ENCODE data around the gene RHEX.

The RHEX gene

DNA sequence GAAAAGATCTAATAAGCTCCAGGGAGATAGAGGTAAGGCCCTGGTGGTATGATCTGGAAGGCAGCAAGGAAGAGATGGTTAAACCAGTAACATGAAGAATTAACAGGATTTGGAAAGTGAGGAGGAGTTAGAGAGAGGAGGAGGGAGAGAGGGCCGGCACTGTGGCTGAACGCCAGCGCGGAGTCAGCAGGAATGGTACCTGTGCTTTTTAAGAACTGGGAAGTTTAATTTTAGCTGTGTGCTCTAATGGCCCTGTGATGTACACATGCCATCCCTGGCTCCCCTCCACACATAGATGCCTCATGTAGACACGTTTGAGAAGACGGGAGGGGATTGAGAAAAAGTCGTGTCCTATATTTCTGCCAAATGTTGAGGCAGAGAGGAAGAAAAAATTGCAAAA lies 78.1 kb downstream of the RHEX start:
- DNase-seq (ENCODE audit: low read depth) = no peak
- H3K4me3 ChIP-seq (ENCODE audit: low read length) = no peak overlapping the region
- TF ChIP-seq, protein P1, sequence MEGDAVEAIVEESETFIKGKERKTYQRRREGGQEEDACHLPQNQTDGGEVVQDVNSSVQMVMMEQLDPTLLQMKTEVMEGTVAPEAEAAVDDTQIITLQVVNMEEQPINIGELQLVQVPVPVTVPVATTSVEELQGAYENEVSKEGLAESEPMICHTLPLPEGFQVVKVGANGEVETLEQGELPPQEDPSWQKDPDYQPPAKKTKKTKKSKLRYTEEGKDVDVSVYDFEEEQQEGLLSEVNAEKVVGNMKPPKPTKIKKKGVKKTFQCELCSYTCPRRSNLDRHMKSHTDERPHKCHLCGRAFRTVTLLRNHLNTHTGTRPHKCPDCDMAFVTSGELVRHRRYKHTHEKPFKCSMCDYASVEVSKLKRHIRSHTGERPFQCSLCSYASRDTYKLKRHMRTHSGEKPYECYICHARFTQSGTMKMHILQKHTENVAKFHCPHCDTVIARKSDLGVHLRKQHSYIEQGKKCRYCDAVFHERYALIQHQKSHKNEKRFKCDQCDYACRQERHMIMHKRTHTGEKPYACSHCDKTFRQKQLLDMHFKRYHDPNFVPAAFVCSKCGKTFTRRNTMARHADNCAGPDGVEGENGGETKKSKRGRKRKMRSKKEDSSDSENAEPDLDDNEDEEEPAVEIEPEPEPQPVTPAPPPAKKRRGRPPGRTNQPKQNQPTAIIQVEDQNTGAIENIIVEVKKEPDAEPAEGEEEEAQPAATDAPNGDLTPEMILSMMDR (IDR thresholded peaks at IDR 0.05; ENCODE audit: insufficient read depth, low read depth, low read length, missing control alignments) = no peak

DNA sequence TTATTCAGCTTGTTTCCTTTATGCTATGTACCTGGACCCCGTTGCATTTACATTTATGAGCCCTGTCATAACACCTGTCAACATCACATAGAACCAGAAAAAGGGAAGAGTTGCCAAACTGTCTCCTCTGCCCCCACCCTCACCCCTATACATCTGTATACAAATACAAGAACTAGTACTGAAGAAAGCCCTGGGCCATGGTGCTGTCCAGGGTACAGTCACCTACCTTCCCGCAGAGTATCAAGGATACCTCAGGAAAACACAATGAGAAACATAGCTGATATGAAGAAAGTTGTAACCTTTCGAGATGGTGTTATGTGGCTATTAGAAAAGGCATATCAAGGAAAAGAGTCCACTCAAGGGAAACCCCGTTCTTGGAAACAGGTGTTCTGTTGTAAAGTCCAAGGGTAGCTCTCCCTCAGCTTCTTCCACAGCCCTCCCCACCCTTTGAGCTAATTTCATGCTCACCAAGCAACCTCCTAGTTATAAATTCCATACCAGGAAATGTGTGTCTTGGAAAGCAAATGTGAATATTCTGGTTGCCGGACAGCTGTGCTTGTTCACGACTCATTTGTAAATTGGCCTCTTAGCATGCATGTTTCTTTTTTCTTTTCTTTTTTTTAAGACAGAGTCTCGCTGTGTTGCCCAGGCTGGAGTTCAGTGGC lies 80.9 kb downstream of the RHEX start:
- DNase-seq (ENCODE audit: low read depth) = no peak
- TF ChIP-seq, protein P1 (IDR thresholded peaks at IDR 0.05; ENCODE audit: insufficient read depth, low read depth, low read length, missing control alignments) = no peak
- H3K4me3 ChIP-seq (ENCODE audit: low read length) = no peak overlapping the region

DNA sequence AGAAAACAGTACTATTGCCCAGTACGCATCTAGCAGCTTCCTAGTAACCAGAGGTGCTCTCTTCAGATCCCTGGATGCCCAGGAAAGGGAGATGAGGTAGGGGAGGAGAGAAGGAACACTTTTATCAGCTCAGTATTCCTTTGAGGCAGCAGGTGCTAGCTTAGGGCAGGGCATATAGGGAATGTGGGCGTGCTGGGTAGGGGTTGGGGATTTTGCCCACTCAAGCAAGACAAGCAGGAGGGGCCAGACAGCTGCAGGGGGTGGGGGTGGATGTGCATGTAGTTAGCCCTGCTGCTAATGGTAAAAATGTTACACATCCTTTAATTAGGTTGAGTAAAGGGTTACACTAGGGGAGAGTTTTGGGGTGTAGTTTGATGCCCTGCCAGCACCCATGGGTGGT lies 82.3 kb downstream of the RHEX start:
- TF ChIP-seq, protein P1 (IDR thresholded peaks at IDR 0.05; ENCODE audit: insufficient read depth, low read depth, low read length, missing control alignments) = no peak
- no peak overlapping the region for H3K4me3 ChIP-seq (ENCODE audit: low read length)
- DNase-seq (ENCODE audit: low read depth) = no peak

DNA sequence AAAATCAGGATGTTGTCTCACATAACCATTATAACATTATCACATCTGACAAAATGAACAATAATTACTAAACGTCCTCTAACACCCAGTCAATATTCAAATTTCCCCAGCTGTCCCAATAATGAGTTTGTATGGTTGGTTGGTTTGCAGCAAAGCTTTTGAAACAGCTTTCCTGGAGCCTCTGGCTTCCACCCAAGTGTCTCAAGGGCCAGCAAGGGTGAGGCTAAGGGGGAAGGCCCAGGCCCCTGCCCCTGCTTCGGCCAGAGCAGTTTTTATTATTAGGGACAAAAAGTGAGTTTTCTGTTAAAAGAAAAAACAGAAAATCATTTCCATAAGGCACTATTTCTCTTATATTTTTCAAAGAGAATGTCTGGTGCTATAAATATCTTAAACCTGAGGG lies 83.3 kb downstream of the RHEX start:
- TF ChIP-seq, protein P1 (IDR thresholded peaks at IDR 0.05; ENCODE audit: insufficient read depth, low read depth, low read length, missing control alignments) = no peak
- H3K4me3 ChIP-seq (ENCODE audit: low read length) = no peak overlapping the region
- DNase-seq (ENCODE audit: low read depth) = no peak

DNA sequence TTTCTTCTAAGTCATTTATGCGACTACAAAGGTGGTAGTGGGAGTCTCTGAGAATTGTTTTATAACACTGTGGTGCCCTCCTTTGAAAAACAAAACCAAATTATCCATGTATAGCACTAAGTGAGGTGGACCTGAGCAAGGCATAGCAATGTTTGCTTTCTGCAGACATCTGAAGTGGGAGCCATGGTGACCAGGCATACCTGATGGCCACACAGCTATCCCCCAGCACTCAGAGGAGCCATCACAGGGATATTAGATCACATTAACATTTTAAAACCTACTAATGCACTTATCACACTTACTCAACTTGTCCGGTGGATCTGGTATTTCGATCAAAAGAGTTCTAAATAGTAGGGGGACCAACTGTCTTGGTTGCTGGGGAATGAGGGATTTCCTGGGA lies 89.0 kb downstream of the RHEX start:
- DNase-seq (ENCODE audit: low read depth) = no peak
- H3K4me3 ChIP-seq (ENCODE audit: low read length) = no peak overlapping the region
- TF ChIP-seq, protein P1 (IDR thresholded peaks at IDR 0.05; ENCODE audit: insufficient read depth, low read depth, low read length, missing control alignments) = no peak

DNA sequence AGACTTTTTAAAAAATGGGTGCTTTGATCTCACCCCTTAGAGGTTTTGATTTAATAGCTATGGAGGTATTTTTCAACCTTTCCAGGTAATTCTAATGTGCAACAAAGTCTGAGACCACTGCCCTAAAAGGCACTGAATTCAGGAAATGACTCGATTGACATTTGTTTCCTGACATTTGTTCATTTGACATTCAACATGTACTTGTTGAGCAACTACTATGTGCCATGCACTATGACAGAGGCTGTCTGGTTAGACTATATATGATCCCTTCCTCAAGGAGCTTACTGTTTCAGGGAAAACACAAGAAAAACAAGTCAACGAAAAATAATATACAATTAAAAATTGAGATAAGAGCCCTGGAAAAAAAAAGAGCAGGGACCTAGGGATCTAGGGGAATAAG lies 89.8 kb downstream of the RHEX start:
- TF ChIP-seq, protein P1 (IDR thresholded peaks at IDR 0.05; ENCODE audit: insufficient read depth, low read depth, low read length, missing control alignments) = no peak
- no peak for DNase-seq (ENCODE audit: low read depth)
- no peak overlapping the region for H3K4me3 ChIP-seq (ENCODE audit: low read length)

DNA sequence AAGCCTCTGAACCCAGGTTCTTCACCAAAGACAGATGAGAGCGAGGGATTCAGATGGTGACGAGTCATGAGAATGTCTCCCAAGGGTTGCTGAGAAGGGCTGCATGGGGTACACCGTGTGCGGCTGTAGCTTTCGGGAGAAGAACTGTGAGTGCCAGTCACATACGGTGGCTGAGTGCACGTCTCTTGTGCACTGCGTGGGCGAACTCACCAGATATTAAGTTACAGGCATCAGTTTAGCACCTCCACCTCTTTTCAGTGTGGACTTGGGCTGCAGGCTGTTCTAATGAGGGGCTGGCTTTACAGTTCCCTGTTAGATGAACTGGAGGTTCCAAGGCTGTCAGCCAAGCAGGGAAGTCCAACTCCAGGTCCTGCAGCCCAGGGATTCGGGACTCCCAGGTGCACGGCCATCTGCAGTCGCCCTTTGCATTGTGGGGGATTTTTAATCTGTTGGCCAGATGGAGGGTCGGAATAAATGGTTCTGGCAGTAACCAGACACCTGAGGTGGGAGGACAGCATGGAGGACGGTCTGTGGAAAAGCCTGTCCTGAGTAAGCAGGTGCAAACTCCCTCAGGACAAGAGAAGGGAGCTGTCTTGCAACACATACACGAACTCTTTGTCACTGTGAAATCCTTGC lies 90.7 kb downstream of the RHEX start:
- no peak overlapping the region for H3K4me3 ChIP-seq (ENCODE audit: low read length)
- TF ChIP-seq, protein P1 (IDR thresholded peaks at IDR 0.05; ENCODE audit: insufficient read depth, low read depth, low read length, missing control alignments) = no peak
- DNase-seq (ENCODE audit: low read depth) = peak; percentile 10

Measured in epithelial cell of esophagus (primary cell).